ENCODE results near the gene TLK2. TPM values are rescaled to one million over a fixed set of nuclear protein-coding genes. Genes with fewer than 3 reads are reported as not detected.

TLK2 gene
- total RNA-seq, 1 experiment from 2014 or later, result 42.9 TPM

DNA sequence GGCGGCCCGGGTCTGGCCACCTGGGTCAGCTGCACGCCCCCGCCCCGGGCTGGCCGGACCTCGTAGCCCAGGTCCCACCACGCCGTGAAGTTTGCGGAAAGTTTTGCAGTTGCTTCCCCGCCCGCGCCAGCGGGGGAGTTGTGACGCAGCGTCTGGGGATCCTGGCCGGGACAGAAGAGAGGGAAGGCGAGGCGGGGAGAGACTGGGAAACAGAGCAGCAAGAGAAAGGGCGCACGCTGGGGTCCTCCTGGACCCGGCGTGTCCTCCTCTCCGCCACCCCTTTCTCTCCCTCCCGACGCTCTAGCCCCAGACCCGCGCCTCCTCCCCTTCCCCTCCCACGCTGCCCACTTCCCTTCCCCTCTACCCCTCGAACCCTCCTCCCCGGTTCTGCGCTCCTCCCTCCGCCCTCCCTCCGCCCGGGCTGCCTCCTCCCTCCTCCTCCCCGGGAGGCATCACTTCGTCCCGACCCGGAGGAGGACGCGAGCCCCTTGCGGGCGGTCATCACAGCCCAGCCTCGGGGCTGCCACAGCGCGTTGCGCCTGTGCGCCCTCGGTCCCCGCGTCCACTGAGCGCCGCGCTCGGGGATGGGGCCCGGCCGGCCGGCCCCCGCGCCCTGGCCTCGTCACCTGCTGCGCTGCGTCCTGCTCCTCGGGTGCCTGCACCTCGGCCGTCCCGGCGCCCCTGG lies 148.7 kb downstream of the TLK2 start, which contains the start of gene MRC2 (continued):
- TF ChIP-seq, protein P1, sequence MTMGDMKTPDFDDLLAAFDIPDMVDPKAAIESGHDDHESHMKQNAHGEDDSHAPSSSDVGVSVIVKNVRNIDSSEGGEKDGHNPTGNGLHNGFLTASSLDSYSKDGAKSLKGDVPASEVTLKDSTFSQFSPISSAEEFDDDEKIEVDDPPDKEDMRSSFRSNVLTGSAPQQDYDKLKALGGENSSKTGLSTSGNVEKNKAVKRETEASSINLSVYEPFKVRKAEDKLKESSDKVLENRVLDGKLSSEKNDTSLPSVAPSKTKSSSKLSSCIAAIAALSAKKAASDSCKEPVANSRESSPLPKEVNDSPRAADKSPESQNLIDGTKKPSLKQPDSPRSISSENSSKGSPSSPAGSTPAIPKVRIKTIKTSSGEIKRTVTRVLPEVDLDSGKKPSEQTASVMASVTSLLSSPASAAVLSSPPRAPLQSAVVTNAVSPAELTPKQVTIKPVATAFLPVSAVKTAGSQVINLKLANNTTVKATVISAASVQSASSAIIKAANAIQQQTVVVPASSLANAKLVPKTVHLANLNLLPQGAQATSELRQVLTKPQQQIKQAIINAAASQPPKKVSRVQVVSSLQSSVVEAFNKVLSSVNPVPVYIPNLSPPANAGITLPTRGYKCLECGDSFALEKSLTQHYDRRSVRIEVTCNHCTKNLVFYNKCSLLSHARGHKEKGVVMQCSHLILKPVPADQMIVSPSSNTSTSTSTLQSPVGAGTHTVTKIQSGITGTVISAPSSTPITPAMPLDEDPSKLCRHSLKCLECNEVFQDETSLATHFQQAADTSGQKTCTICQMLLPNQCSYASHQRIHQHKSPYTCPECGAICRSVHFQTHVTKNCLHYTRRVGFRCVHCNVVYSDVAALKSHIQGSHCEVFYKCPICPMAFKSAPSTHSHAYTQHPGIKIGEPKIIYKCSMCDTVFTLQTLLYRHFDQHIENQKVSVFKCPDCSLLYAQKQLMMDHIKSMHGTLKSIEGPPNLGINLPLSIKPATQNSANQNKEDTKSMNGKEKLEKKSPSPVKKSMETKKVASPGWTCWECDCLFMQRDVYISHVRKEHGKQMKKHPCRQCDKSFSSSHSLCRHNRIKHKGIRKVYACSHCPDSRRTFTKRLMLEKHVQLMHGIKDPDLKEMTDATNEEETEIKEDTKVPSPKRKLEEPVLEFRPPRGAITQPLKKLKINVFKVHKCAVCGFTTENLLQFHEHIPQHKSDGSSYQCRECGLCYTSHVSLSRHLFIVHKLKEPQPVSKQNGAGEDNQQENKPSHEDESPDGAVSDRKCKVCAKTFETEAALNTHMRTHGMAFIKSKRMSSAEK (CRISPR knock-in tag; IDR thresholded peaks at IDR 0.05; ENCODE audit: borderline replicate concordance), result no peak
- no peak; the same call in 1 of the 2 replicates for TF ChIP-seq TP53 (CRISPR knock-in tag; IDR thresholded peaks at IDR 0.05)
- TF ChIP-seq JUN (CRISPR knock-in tag; IDR thresholded peaks at IDR 0.05), result no peak
- no peak for TF ChIP-seq GABPB1 (CRISPR knock-in tag; IDR thresholded peaks at IDR 0.05)
- TF ChIP-seq GRHL2 (CRISPR knock-in tag; IDR thresholded peaks at IDR 0.05; ENCODE audit: insufficient replicate concordance, severe bottlenecking), result no peak
- TF ChIP-seq CDX4 (CRISPR knock-in tag; IDR thresholded peaks at IDR 0.05; ENCODE audit: borderline replicate concordance), result no peak
- TF ChIP-seq SMAD4 (CRISPR knock-in tag; IDR thresholded peaks at IDR 0.05), result no peak
- no peak for TF ChIP-seq ZNF396 (CRISPR knock-in tag; IDR thresholded peaks at IDR 0.05; ENCODE audit: borderline replicate concordance)
- no peak for TF ChIP-seq ESRRA (CRISPR knock-in tag; IDR thresholded peaks at IDR 0.05; ENCODE audit: borderline replicate concordance)
- TF ChIP-seq EMX1 (CRISPR knock-in tag; IDR thresholded peaks at IDR 0.05), result no peak
- TF ChIP-seq, protein P2, sequence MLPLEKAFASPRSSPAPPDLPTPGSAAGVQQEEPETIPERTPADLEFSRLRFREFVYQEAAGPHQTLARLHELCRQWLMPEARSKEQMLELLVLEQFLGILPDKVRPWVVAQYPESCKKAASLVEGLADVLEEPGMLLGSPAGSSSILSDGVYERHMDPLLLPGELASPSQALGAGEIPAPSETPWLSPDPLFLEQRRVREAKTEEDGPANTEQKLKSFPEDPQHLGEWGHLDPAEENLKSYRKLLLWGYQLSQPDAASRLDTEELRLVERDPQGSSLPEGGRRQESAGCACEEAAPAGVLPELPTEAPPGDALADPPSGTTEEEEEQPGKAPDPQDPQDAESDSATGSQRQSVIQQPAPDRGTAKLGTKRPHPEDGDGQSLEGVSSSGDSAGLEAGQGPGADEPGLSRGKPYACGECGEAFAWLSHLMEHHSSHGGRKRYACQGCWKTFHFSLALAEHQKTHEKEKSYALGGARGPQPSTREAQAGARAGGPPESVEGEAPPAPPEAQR (CRISPR knock-in tag; IDR thresholded peaks at IDR 0.05), result no peak
- TF ChIP-seq TCF7 (CRISPR knock-in tag; IDR thresholded peaks at IDR 0.05; ENCODE audit: low read depth), result no peak
- no peak for TF ChIP-seq ZNF219 (CRISPR knock-in tag; IDR thresholded peaks at IDR 0.05; ENCODE audit: borderline replicate concordance)
- TF ChIP-seq SP1 (CRISPR knock-in tag; conservative IDR thresholded peaks at IDR 0.05), result no peak; the same call in 1 of the 2 replicates
- TF ChIP-seq KAT7 (CRISPR knock-in tag; IDR thresholded peaks at IDR 0.05; ENCODE audit: borderline replicate concordance), result peak; percentile 76; the same call in 1 of the 2 replicates

GRCh38 chr17:62627904-62628633 lies 149.4 kb downstream of the TLK2 start:
- DNase-seq (ENCODE audit: low spot score) (no peak), ATAC-seq (no peak)
- no peak overlapping the region for H3K27ac Mint-ChIP-seq
- ChIA-PET POLR2A (no interaction called here), CTCF (interaction anchor here (1.0 kb wide), 1 partner anchor 75 kb away, joined by 3 read pairs; no protein-coding TSS in a partner anchor)
- peak overlapping the region; percentile 89 for H3K4me3 Mint-ChIP-seq
- H3K36me3 Mint-ChIP-seq, result 0 out of 2 replicates have a peak, but pooled peaks cover 3% of the 10 kb centered on the region
- H3K9me3 Mint-ChIP-seq, result no peaks in the 10 kb centered on the region
- peaks cover 46% of the 10 kb centered on the region for H3K4me1 Mint-ChIP-seq
- peaks cover 7% of the 10 kb centered on the region; the same call in 1 of the 2 replicates for H3K27me3 Mint-ChIP-seq (ENCODE audit: low read depth)
- no peak for TF ChIP-seq TEAD1 (CRISPR knock-in tag; IDR thresholded peaks at IDR 0.05)
- no peak for TF ChIP-seq NFE2L1 (CRISPR knock-in tag; IDR thresholded peaks at IDR 0.05)
- 0 out of 2 replicates have a peak, but pooled peaks have one; percentile 22 for TF ChIP-seq E2F5 (CRISPR knock-in tag; IDR thresholded peaks at IDR 0.05)
- TF ChIP-seq SMAD4 (CRISPR knock-in tag; IDR thresholded peaks at IDR 0.05), result no peak
- no peak for TF ChIP-seq EMX1 (CRISPR knock-in tag; IDR thresholded peaks at IDR 0.05)
- no peak for TF ChIP-seq FOXJ3 (CRISPR knock-in tag; IDR thresholded peaks at IDR 0.05; ENCODE audit: borderline replicate concordance)
- TF ChIP-seq ERG (CRISPR knock-in tag; IDR thresholded peaks at IDR 0.05), result no peak
- TF ChIP-seq, protein P3, sequence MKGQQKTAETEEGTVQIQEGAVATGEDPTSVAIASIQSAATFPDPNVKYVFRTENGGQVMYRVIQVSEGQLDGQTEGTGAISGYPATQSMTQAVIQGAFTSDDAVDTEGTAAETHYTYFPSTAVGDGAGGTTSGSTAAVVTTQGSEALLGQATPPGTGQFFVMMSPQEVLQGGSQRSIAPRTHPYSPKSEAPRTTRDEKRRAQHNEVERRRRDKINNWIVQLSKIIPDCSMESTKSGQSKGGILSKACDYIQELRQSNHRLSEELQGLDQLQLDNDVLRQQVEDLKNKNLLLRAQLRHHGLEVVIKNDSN (CRISPR knock-in tag; IDR thresholded peaks at IDR 0.05), result no peak
- TF ChIP-seq NFATC4 (CRISPR knock-in tag; IDR thresholded peaks at IDR 0.05), result no peak
- peak; percentile 54; the same call in 1 of the 2 replicates for TF ChIP-seq FOXP4 (CRISPR knock-in tag; IDR thresholded peaks at IDR 0.05)
- 0 out of 2 replicates have a peak, but pooled peaks have one; percentile 22 for TF ChIP-seq JUN (CRISPR knock-in tag; IDR thresholded peaks at IDR 0.05)
